B cell (primary cell): ENCODE data around the gene HMG20A. TPM values are rescaled to one million over a fixed set of nuclear protein-coding genes. Genes with fewer than 3 reads are reported as not detected.

Experiments
- ATAC-seq: fragments of 200-7000 bp; cut with Tn5 transposase; one replicate; pipeline ENCODE4 v1.10.0; 2021; ENCODE audit warnings: low read depth, mild to moderate bottlenecking, moderate number of reproducible peaks, moderate library complexity
- CTCF ChIA-PET: fragments of 350-600 bp; sonication (Branson Sonifier 250); formaldehyde crosslinking; loops from one replicate; lab custom pipeline; 2021; ENCODE audit warnings: antibody characterized with exemption, inconsistent platforms; lab: Charles Lee
- POLR2A ChIA-PET: fragments of 350-600 bp; sonication (Branson Sonifier 250); formaldehyde crosslinking; loops from one replicate; lab custom pipeline; 2021; ENCODE audit warnings: antibody characterized with exemption; lab: Charles Lee
- DNase-seq: peaks from one replicate; pipeline ENCODE4 v3.0.0; 2013
- H2AFZ ChIP-seq: 2 replicates; pipeline ENCODE4 v1.6.1; 2012; ENCODE audit warnings: mild to moderate bottlenecking, low read depth, low read length; ENCODE audit not compliant: insufficient read depth, poor library complexity, severe bottlenecking
- H3K27ac ChIP-seq, 2 donors: 1 replicate in 1 of 2; 2 replicates in 1 of 2; pipeline ENCODE4 v1.5.1; 2012 to 2013; ENCODE audit warnings: low read length in 2 of 2, mild to moderate bottlenecking in 2 of 2, moderate library complexity in 1 of 2
- H3K27me3 ChIP-seq, 4 experiments: fragments of 200-600 bp in 1 of 4; sonication (generic) in 1 of 4; replicated peaks in 1 of 4; 1 replicate in 2 of 4; 2 replicates in 2 of 4; pipeline versions ENCODE4 v1.6.1 to v1.7.0; 2013 to 2016; ENCODE audit warnings: low read length in 3 of 4, mild to moderate bottlenecking in 2 of 4, mixed read lengths in 1 of 4, moderate library complexity in 1 of 4; ENCODE audit not compliant: insufficient read depth in 4 of 4, control insufficient read depth in 3 of 4; ENCODE audit errors: control extremely low read depth in 1 of 4
- H3K36me3 ChIP-seq, 2 experiments: replicated peaks in 1 of 2; 1 replicate in 1 of 2; 2 replicates in 1 of 2; pipeline versions ENCODE4 v1.6.1 to v1.7.1; 2013; ENCODE audit warnings: low read length in 1 of 2; ENCODE audit not compliant: insufficient read depth in 2 of 2, control insufficient read depth in 1 of 2; ENCODE audit errors: control extremely low read depth in 1 of 2, extremely low read depth in 1 of 2
- H3K4me1 ChIP-seq, 2 donors: fragments of 200-600 bp in 1 of 2; sonication (generic) in 1 of 2; 1 replicate in 1 of 2; 2 replicates in 1 of 2; pipeline versions ENCODE4 v1.5.1 to v1.6.1; 2013 to 2017; ENCODE audit warnings: low read length in 2 of 2; ENCODE audit not compliant: control insufficient read depth in 2 of 2, insufficient read depth in 2 of 2
- H3K4me2 ChIP-seq: replicated peaks from 2 replicates; pipeline ENCODE3; 2012; ENCODE audit warnings: mild to moderate bottlenecking, low read depth, low read length; ENCODE audit not compliant: poor library complexity, severe bottlenecking
- H3K4me3 ChIP-seq, 5 experiments: fragments of 200-600 bp in 1 of 5; sonication (generic) in 1 of 5; 1 replicate in 3 of 5; 2 replicates in 2 of 5; pipeline versions ENCODE4 v1.5.1 to v1.7.0; 2011 to 2016; ENCODE audit warnings: low read length in 4 of 5, mild to moderate bottlenecking in 4 of 5, low read depth in 2 of 5, control low read depth in 1 of 5, moderate library complexity in 1 of 5; ENCODE audit not compliant: insufficient read depth in 1 of 5; ENCODE audit errors: control extremely low read depth in 1 of 5, extremely low read depth in 1 of 5
- H3K79me2 ChIP-seq: fragments of 200-600 bp; sonication (generic); one replicate; pipeline ENCODE4 v1.6.0; 2016; ENCODE audit warnings: low read length; ENCODE audit not compliant: control insufficient read depth, insufficient read depth
- H3K9ac ChIP-seq: fragments of 200-600 bp; sonication (generic); 2 replicates; pipeline ENCODE4 v1.6.1; 2017; ENCODE audit warnings: mild to moderate bottlenecking, low read length, moderate library complexity
- H3K9me3 ChIP-seq, 3 donors: one replicate each; pipeline versions ENCODE4 v1.6.1 to v1.7.1; 2013; ENCODE audit warnings: low read length in 2 of 3; ENCODE audit not compliant: control insufficient read depth in 2 of 3, insufficient read depth in 1 of 3; ENCODE audit errors: control extremely low read depth in 1 of 3
- H4K20me1 ChIP-seq: 2 replicates; pipeline ENCODE4 v1.6.0; 2012; ENCODE audit warnings: mild to moderate bottlenecking, low read length; ENCODE audit not compliant: insufficient read depth, control insufficient read depth, poor library complexity, severe bottlenecking
- H3K27ac Mint-ChIP-seq: one replicate; pipeline ENCODE4 v1.8.0; 2021; ENCODE audit warnings: mixed read lengths
- H3K27me3 Mint-ChIP-seq: one replicate; pipeline ENCODE4 v1.8.0; 2021; ENCODE audit warnings: mixed read lengths
- H3K4me1 Mint-ChIP-seq: one replicate; pipeline ENCODE4 v1.8.0; 2021; ENCODE audit warnings: mixed read lengths
- H3K4me3 Mint-ChIP-seq: one replicate; pipeline ENCODE4 v1.8.0; 2021; ENCODE audit warnings: mixed read lengths
- H3K9me3 Mint-ChIP-seq: one replicate; pipeline ENCODE4 v1.8.0; 2022; ENCODE audit warnings: mixed read lengths; ENCODE audit not compliant: insufficient read depth
- EZH2 ChIP-seq: IDR thresholded peaks from 2 replicates; pipeline ENCODE4 v1.6.1; 2012; ENCODE audit warnings: borderline replicate concordance, low read depth, mild to moderate bottlenecking, moderate library complexity, low read length; ENCODE audit not compliant: insufficient read depth, poor library complexity, severe bottlenecking
- WGBS: methylation state at CpG from one replicate; pipeline ENCODE4 v1.1.5; 2013; ENCODE audit warnings: missing lambda C conversion rate; ENCODE audit not compliant: insufficient coverage; 5-methylcytosine and 5-hydroxymethylcytosine counted together
- intact Hi-C: fragments of 100-400 bp; cut with micrococcal nuclease; formaldehyde crosslinking; loops from one replicate; pipeline ENCODE4 v1.10.0; 2022
- polyA plus RNA-seq: library from polyadenylated mRNA; depleted of rRNA; stranded (reverse); fragments of >200 nt; gene quantifications from 2 replicates; pipeline ENCODE4 v1.2.3, GENCODE V29; 2012
- total RNA-seq, 2 donors: library from RNA; stranded (reverse); fragments of 120-200 nt in 1 of 2; gene quantifications; 1 replicate in 1 of 2; 2 replicates in 1 of 2; pipeline versions ENCODE4 v1.2.3 to v1.2.4, GENCODE V29; 2013 to 2022
- TF ChIP-seq, protein P1 (sequence below): fragments of 200-600 bp; IDR thresholded peaks from one replicate; pipeline ENCODE4 v1.8.0; 2022; ENCODE audit warnings: antibody characterized with exemption, mild to moderate bottlenecking

The HMG20A gene
- total and polyA plus RNA-seq, 2 donors (not counting 1 experiment from before 2014, with no cell fraction given), result 26.1 to 63.5 TPM

- Histone ChIP-seq H4K20me1 (no peaks in the 10 kb centered on the region), H3K9me3 (no peaks in the 10 kb centered on the region), H3K4me3 (no peak overlapping the region), H3K27ac (no peak overlapping the region), H3K27me3 (no peaks in the 10 kb centered on the region), H3K9ac (no peak overlapping the region), H3K79me2 (peaks cover 85% of the 10 kb centered on the region), H3K4me2 (no peak overlapping the region), H3K36me3 (peaks cover 0 to 3% of the 10 kb centered on the region in 2 experiments), H3K4me1 (peaks cover 20 to 23% of the 10 kb centered on the region in 2 donors), H2AFZ (no peak overlapping the region)
- Mint-ChIP-seq H3K27me3 (no peaks in the 10 kb centered on the region), H3K4me1 (peaks cover 46% of the 10 kb centered on the region), H3K9me3 (no peaks in the 10 kb centered on the region), H3K4me3 (no peak overlapping the region), H3K27ac (no peak overlapping the region)
- 95% methylated on average over 2 of the region's 3 CpGs for WGBS
- ATAC-seq, result no peak
- intact Hi-C loops, result no loop called here
- no peak for DNase-seq
- CTCF ChIA-PET, result interaction anchor here (2.2 kb wide), 1 partner anchor 251 kb away, joined by 4 read pairs; no protein-coding TSS in a partner anchor
- POLR2A ChIA-PET, result interaction anchor here (0.6 kb wide), 1 partner anchor 1655 kb away, joined by 6 read pairs; no protein-coding TSS in a partner anchor
- TF ChIP-seq, protein P1, sequence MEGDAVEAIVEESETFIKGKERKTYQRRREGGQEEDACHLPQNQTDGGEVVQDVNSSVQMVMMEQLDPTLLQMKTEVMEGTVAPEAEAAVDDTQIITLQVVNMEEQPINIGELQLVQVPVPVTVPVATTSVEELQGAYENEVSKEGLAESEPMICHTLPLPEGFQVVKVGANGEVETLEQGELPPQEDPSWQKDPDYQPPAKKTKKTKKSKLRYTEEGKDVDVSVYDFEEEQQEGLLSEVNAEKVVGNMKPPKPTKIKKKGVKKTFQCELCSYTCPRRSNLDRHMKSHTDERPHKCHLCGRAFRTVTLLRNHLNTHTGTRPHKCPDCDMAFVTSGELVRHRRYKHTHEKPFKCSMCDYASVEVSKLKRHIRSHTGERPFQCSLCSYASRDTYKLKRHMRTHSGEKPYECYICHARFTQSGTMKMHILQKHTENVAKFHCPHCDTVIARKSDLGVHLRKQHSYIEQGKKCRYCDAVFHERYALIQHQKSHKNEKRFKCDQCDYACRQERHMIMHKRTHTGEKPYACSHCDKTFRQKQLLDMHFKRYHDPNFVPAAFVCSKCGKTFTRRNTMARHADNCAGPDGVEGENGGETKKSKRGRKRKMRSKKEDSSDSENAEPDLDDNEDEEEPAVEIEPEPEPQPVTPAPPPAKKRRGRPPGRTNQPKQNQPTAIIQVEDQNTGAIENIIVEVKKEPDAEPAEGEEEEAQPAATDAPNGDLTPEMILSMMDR, result no peak
- no peak for TF ChIP-seq EZH2
These were observed 9.1 kb upstream of the HMG20A start for GRCh38 chr15:77411619-77411976.

- Histone ChIP-seq H2AFZ (no peak overlapping the region), H3K27me3 (no peaks in the 10 kb centered on the region), H3K36me3 (peaks cover 0 to 3% of the 10 kb centered on the region in 2 experiments), H3K9ac (no peak overlapping the region), H3K4me1 (peaks cover 18 to 21% of the 10 kb centered on the region in 2 donors), H4K20me1 (no peaks in the 10 kb centered on the region), H3K27ac (no peak overlapping the region), H3K79me2 (peaks cover 89% of the 10 kb centered on the region), H3K9me3 (no peaks in the 10 kb centered on the region), H3K4me3 (no peak overlapping the region), H3K4me2 (no peak overlapping the region)
- Mint-ChIP-seq H3K9me3 (no peaks in the 10 kb centered on the region), H3K4me1 (peaks cover 44% of the 10 kb centered on the region), H3K27me3 (no peaks in the 10 kb centered on the region), H3K4me3 (no peak overlapping the region), H3K27ac (no peak overlapping the region)
- ChIA-PET POLR2A (no interaction called here), CTCF (no interaction called here)
- DNase-seq, result no peak
- intact Hi-C loops, result no loop called here
- WGBS, result no CpG with 5 or more reads among the region's 2 CpGs
- ATAC-seq, result no peak
- TF ChIP-seq, protein P1, result no peak
- TF ChIP-seq EZH2, result no peak
These were observed 7.6 kb upstream of the HMG20A start for GRCh38 chr15:77412972-77413698.
